HG03439 (cell line): ENCODE data around the gene GPHN.

Experiments
- ATAC-seq: cut with Tn5 transposase; IDR thresholded peaks from one replicate; pipeline ENCODE4 v1.9.1; 2021; ENCODE audit warnings: mild to moderate bottlenecking, moderate library complexity; ENCODE audit not compliant: unreplicated experiment

The GPHN gene

GRCh38 chr14:66916421-66916820, 408.5 kb downstream of the GPHN start:
- ATAC-seq: no peak

GRCh38 chr14:66918527-66918926, 410.6 kb downstream of the GPHN start:
- no peak for ATAC-seq

GRCh38 chr14:66920196-66920595, 412.2 kb downstream of the GPHN start:
- ATAC-seq: no peak

GRCh38 chr14:66923251-66923650, 415.3 kb downstream of the GPHN start:
- ATAC-seq: no peak

GRCh38 chr14:66939409-66939808, 431.5 kb downstream of the GPHN start:
- ATAC-seq: no peak

GRCh38 chr14:66944872-66945271, 436.9 kb downstream of the GPHN start:
- no peak for ATAC-seq

- ATAC-seq: no peak
Observed at GRCh38 chr14:66955159-66955558, 447.2 kb downstream of the GPHN start.

GRCh38 chr14:66959437-66960050, 451.6 kb downstream of the GPHN start:
- ATAC-seq: no peak

- ATAC-seq: no peak
Observed at GRCh38 chr14:66965831-66966230, 457.9 kb downstream of the GPHN start.

GRCh38 chr14:66972469-66972868, 464.5 kb downstream of the GPHN start:
- ATAC-seq: no peak

GRCh38 chr14:66974397-66975025, 466.6 kb downstream of the GPHN start:
- no peak for ATAC-seq

- ATAC-seq: no peak
Observed at GRCh38 chr14:66975251-66975650, 467.3 kb downstream of the GPHN start.

- no peak for ATAC-seq
Observed at GRCh38 chr14:66979101-66979974, 471.4 kb downstream of the GPHN start.

GRCh38 chr14:66982247-66982646, 474.3 kb downstream of the GPHN start:
- no peak for ATAC-seq

GRCh38 chr14:66992776-66993175, 484.8 kb downstream of the GPHN start:
- no peak for ATAC-seq

GRCh38 chr14:66993512-66993911, 485.6 kb downstream of the GPHN start:
- ATAC-seq: no peak

- ATAC-seq: peak; percentile 46
Observed at GRCh38 chr14:66998013-66998412, 490.1 kb downstream of the GPHN start.

GRCh38 chr14:66999978-67000377, 492.0 kb downstream of the GPHN start:
- ATAC-seq: no peak

GRCh38 chr14:67002994-67003753, 495.2 kb downstream of the GPHN start:
- ATAC-seq: no peak

- no peak for ATAC-seq
Observed at GRCh38 chr14:67004521-67004920, 496.6 kb downstream of the GPHN start.

GRCh38 chr14:67010602-67011001, 502.7 kb downstream of the GPHN start:
- ATAC-seq: no peak
